GM18861 (cell line): ENCODE results near the gene PLK2.

ENCODE experiments used
- ATAC-seq: cut with Tn5 transposase; IDR thresholded peaks from one replicate; pipeline ENCODE4 v1.9.1; 2021; ENCODE audit not compliant: unreplicated experiment

The PLK2 gene

GRCh38 chr5:58450811-58451629, 8.9 kb downstream of the PLK2 start:
- no peak for ATAC-seq

DNA sequence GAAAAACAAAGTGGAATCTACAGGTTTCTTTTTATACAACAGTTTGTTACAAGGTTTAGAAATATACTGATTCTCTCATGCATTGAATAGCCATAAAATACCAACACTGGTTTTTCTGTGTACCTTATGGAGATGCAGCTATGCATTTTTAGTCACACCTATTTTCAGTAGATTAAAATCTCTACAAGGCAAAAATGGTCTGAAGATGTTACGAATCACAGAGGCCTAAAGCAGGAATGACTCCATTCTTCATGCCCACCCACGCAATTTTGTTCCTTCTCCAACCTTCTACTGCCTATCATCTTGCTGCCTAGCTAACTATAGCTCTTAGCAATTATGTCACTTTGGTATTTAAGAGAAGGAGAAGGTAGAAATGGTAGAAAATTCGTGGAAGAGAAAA, 9.9 kb downstream of the PLK2 start:
- no peak for ATAC-seq

GRCh38 chr5:58447226-58447625, 12.7 kb downstream of the PLK2 start:
- ATAC-seq, result no peak

DNA sequence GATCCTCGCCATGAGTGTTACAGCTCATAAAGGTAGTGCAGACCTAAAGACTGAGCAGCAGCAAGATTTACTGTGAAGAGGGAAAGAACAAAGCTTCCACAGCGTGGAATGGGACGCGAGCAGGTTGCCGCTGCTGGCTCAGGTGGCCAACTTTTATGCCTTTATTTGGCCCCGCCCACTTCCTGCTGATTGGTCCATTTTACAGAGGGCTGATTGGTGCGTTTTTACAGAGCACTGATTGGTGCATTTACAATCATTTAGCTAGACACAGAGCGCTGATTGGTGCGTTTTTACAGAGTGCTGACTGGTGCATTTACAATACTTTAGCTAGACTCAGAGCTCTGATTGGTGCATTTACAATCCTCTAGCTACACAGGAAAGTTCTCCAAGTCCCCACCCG, 13.9 kb downstream of the PLK2 start:
- no peak for ATAC-seq

- ATAC-seq, result no peak
Measured at GRCh38 chr5:58444805-58445204, 15.1 kb downstream of the PLK2 start.

DNA sequence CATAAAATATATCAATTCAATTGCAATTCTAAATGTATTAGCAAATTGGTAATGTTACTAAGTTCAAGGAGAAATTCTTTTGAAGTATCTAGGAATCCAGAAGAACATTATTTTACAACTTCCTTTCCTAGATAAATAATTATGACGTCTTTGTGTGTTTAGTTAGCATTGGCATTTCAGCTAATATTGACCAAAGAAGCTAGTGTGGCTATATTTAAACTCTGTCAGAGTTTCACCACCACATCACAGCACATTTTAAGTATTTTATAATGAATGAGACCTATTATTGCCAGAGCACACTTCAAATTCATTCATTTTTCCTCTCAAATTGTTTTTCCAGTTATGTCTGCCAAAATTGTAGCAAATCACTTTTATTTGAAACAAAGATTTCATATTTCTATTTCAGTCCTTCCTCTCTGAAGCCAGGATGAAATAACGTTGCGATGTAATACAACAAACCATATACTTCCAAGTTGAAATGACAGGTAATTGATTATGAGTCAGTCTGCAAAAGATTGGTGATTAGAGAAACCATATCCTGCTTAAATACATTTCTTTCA, 18.9 kb downstream of the PLK2 start:
- no peak for ATAC-seq

- ATAC-seq, result no peak
Measured at GRCh38 chr5:58439094-58439644, 20.7 kb downstream of the PLK2 start.

DNA sequence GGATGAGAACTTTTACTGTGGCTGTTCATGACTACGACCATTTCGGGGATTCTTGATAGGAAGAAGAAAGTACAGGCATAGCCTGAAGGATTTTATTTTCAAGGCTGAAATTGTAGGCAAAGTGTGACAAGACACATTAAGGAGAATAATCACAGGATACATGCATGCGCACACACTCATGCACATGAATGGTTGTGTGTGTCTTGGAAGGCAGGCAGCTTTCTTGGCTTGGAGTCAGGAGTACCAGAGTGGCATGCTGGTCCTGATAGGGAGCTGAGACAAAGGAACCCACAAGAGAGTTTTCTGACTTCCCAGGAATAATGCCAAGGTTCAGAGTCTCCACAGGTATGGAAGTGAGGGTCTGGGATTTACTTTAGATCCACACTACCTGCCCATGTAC, 22.2 kb downstream of the PLK2 start:
- no peak for ATAC-seq

DNA sequence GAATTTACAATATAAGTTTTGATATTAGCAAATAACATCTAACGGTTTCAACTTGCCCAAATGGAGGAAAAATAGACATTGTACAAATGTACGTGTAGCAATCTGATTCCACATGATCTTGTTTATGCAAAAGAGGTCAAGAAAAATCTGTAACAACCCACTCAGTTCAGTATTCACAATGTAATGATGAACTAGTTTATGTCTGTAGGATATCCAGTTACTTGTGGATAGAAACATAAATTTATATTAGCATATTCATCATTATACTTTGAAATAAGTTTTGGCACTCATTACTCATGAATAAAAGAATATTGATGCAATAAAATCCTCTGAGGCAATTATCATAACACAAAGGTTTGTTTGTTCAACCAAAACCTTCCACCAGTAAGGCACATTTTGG, 28.1 kb downstream of the PLK2 start:
- ATAC-seq, result no peak

- ATAC-seq, result no peak
Measured at GRCh38 chr5:58412932-58413331, 47.0 kb downstream of the PLK2 start.

GRCh38 chr5:58412081-58412480, 47.8 kb downstream of the PLK2 start:
- ATAC-seq, result no peak

DNA sequence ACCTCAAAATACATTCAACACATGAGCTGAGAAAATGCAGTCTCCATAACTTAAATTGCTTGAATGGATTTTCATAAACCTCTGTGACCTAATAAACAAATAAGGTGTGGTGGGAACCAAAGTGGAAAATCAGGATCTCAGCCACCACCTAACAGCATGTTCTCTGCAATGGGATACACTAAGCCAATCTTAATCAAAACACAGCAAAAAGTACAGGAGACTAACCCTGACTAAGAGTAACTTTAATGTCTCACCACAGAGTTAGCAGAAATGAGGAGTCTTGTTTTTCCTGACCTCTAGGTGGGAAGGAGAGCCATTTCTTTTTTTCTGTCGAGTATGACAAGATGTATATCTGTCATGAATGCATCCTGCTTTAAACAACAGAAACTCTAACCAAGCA, 48.5 kb downstream of the PLK2 start:
- no peak for ATAC-seq

DNA sequence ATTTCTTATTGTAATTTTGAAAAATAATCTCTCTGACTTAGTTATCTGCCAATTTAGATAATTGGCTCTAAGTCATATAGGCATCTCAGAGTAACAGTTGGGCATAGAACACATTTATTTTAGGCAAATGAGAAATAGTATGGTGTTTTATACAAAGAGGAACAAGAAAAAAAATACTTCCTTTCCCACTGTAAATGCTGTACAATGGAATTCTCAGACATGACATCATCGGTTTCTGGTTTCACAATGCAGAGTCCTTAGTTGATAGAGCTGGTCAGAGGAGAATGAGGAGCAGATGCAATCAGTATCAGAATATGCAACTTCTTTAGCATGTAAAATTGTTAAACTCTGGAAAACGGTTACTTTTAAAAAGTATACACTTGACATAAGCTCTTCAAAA, 49.4 kb downstream of the PLK2 start:
- ATAC-seq, result no peak

GRCh38 chr5:58407042-58407719, 52.7 kb downstream of the PLK2 start:
- no peak for ATAC-seq

DNA sequence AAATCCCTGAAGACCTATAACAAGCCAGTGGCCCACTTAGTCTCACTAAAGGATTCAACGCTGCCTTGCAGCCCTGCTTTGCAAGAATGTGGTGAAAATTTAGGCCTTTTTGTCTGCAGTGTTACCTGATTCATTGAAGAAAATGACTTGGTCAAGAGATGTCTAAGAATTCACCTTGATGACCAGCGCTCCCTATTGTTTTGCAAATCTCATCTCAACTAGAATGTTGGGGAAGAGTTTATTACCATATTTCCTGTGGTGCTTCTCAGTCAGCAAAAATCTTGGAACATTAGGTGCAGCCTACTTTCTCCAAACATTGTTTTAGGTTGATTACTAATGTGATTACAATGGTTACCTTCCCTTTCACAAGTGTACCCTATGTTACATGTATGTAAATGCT, 53.5 kb downstream of the PLK2 start:
- no peak for ATAC-seq

DNA sequence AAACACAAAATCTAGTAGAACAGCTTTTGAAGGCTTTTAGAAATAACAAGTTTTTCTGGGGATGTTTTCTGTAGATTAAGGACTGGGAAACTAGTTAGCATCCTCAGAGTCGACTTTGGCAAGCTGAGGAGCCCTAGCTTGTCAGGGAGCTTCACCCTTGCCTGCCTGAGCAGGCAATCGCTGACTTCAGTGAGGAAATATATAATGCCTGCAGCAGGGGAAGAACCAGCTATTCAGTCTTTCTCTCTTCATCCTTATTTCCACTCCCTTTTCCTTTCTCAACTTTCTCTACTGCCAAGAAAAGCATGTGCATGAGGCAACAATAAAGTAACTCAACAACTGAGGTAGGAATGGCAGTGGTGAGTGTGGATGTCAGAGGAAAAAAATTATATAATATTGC, 54.7 kb downstream of the PLK2 start:
- ATAC-seq, result no peak

GRCh38 chr5:58404734-58405133, 55.2 kb downstream of the PLK2 start:
- no peak for ATAC-seq
